GM19099 (cell line): Measurements from ENCODE around the gene ZIK1.

Experiments
- POLR2A ChIP-seq: IDR thresholded peaks from 3 replicates; pipeline ENCODE4 v1.6.1; 2011; ENCODE audit warnings: low read depth; ENCODE audit not compliant: insufficient read length; ENCODE audit errors: extremely low read depth

Gene ZIK1

DNA sequence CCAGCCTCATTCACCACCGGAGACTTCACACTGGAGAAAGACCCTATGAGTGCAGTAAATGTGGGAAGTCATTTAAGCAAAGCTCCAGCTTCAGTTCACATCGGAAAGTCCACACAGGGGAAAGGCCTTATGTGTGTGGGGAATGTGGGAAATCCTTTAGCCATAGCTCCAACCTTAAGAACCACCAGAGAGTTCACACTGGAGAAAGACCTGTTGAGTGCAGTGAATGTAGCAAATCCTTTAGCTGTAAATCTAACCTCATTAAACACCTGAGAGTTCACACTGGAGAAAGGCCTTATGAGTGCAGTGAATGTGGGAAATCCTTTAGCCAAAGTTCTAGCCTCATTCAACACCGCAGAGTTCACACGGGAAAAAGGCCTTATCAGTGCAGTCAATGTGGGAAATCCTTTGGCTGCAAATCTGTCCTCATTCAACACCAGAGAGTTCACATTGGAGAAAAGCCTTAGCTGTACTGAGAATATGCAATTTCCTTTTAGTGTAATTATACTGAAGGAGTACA, 57.8 kb downstream of the ZIK1 start:
- TF ChIP-seq POLR2A: no peak

- no peak for TF ChIP-seq POLR2A
Observed at GRCh38 chr19:57642396-57643046, 58.6 kb downstream of the ZIK1 start.
